GM21528 (cell line): ENCODE measurements around the gene MTCH2.

Experiments
- ATAC-seq: cut with Tn5 transposase; IDR thresholded peaks from one replicate; pipeline ENCODE4 v1.9.1; 2021; ENCODE audit warnings: mild to moderate bottlenecking, moderate library complexity; ENCODE audit not compliant: unreplicated experiment, low FRiP score

The MTCH2 gene

GRCh38 chr11:47592970-47593369 is 49.4 kb downstream of the MTCH2 start:
- no peak for ATAC-seq

GRCh38 chr11:47592251-47592650 is 50.1 kb downstream of the MTCH2 start:
- ATAC-seq, result no peak

- ATAC-seq, result no peak
Measured at GRCh38 chr11:47591764-47592163, 50.6 kb downstream of the MTCH2 start.

GRCh38 chr11:47589977-47590861 is 52.1 kb downstream of the MTCH2 start:
- no peak for ATAC-seq

GRCh38 chr11:47589584-47589976 is 52.8 kb downstream of the MTCH2 start:
- no peak for ATAC-seq

- no peak for ATAC-seq
Measured at GRCh38 chr11:47589118-47589517, 53.2 kb downstream of the MTCH2 start.

- no peak for ATAC-seq
Measured at GRCh38 chr11:47587723-47588326, 54.5 kb downstream of the MTCH2 start.

GRCh38 chr11:47587039-47587716 is 55.2 kb downstream of the MTCH2 start:
- no peak for ATAC-seq

GRCh38 chr11:47586098-47586855 is 56.1 kb downstream of the MTCH2 start, which contains the start of gene FAM180B:
TSS of gene FAM180B (plus strand) at chr11:47586678. CDS start at chr11:47586769, 91 bp downstream.
- ATAC-seq, result no peak

GRCh38 chr11:47583844-47584243 is 58.5 kb downstream of the MTCH2 start:
- no peak for ATAC-seq

GRCh38 chr11:47578524-47579494 is 63.5 kb downstream of the MTCH2 start, which contains the start of the genes KBTBD4 and NDUFS3:
TSS of gene KBTBD4 (minus strand) at chr11:47578970. CDS start at chr11:47578951, 19 bp downstream.
TSS of gene NDUFS3 (plus strand) at chr11:47579074. CDS start at chr11:47579092, 18 bp downstream.
- peak; percentile 89 for ATAC-seq

GRCh38 chr11:47577460-47578041 is 64.8 kb downstream of the MTCH2 start:
- no peak for ATAC-seq

GRCh38 chr11:47573321-47573720 is 69.0 kb downstream of the MTCH2 start:
- ATAC-seq, result no peak

GRCh38 chr11:47572715-47573255 is 69.6 kb downstream of the MTCH2 start:
- no peak for ATAC-seq

- no peak for ATAC-seq
Measured at GRCh38 chr11:47571895-47572294, 70.5 kb downstream of the MTCH2 start.

- ATAC-seq, result no peak
Measured at GRCh38 chr11:47571357-47571729, 71.0 kb downstream of the MTCH2 start.

GRCh38 chr11:47570651-47571356 is 71.6 kb downstream of the MTCH2 start:
- ATAC-seq, result no peak

- no peak for ATAC-seq
Measured at GRCh38 chr11:47569646-47570045, 72.7 kb downstream of the MTCH2 start.
